ENCODE results near the gene CD44.

GRCh38 chr11:35178067-35178805 is 39.3 kb downstream of the CD44 start:
- TF ChIP-seq POLR2A (IDR thresholded peaks at IDR 0.05): no peak
- TF ChIP-seq CTCF (IDR thresholded peaks at IDR 0.05 in 4 of 5, conservative IDR thresholded peaks at IDR 0.05 in 1 of 5): no peak

All from gastrocnemius medialis (tissue), 4 donors.